Gastrocnemius medialis (tissue), 4 donors: Measurements from ENCODE around the gene BBS1.

ENCODE experiments used
- POLR2A ChIP-seq, 2 donors: fragments of 450-650 bp; IDR thresholded peaks; one replicate each; pipeline ENCODE4 v1.6.1; 2017; ENCODE audit warnings: antibody characterized with exemption in 2 of 2, mild to moderate bottlenecking in 2 of 2, moderate library complexity in 2 of 2
- TF ChIP-seq, protein P1 (sequence below), 5 experiments: fragments of 450-650 bp in 3 of 5; fragments of 200-600 bp in 2 of 5; sonication (generic) in 2 of 5; IDR thresholded peaks in 4 of 5; conservative IDR thresholded peaks in 1 of 5; 1 replicate in 4 of 5; 2 replicates in 1 of 5; pipeline ENCODE4 v1.5.1; 2016 to 2019; ENCODE audit warnings: antibody characterized with exemption in 5 of 5, mild to moderate bottlenecking in 3 of 5, moderate library complexity in 3 of 5

DNA sequence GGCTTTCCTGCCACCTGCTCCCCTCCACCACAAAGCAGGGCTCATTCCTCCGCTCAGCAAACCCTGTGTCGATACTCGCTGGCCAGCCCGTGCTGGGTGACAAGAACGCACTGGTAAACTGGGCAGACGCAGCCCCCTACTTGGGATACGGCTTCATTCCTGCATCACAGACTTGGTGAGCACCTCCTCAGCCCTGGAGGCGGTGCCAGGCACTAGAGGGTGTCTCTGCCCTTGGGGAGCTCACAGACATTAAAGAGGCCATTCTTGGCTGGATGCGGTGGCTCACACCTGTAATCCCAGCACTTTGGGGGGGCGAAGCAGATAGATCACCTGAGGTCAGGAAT, 29.4 kb downstream of the BBS1 start:
- TF ChIP-seq, protein P1, sequence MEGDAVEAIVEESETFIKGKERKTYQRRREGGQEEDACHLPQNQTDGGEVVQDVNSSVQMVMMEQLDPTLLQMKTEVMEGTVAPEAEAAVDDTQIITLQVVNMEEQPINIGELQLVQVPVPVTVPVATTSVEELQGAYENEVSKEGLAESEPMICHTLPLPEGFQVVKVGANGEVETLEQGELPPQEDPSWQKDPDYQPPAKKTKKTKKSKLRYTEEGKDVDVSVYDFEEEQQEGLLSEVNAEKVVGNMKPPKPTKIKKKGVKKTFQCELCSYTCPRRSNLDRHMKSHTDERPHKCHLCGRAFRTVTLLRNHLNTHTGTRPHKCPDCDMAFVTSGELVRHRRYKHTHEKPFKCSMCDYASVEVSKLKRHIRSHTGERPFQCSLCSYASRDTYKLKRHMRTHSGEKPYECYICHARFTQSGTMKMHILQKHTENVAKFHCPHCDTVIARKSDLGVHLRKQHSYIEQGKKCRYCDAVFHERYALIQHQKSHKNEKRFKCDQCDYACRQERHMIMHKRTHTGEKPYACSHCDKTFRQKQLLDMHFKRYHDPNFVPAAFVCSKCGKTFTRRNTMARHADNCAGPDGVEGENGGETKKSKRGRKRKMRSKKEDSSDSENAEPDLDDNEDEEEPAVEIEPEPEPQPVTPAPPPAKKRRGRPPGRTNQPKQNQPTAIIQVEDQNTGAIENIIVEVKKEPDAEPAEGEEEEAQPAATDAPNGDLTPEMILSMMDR (IDR thresholded peaks at IDR 0.05 in 4 of 5, conservative IDR thresholded peaks at IDR 0.05 in 1 of 5) = no peak
- TF ChIP-seq POLR2A (IDR thresholded peaks at IDR 0.05) = no peak
